HepG2 (cell line): ENCODE data around the gene CNNM2. TPM values are rescaled to one million over a fixed set of nuclear protein-coding genes. Genes with fewer than 3 reads are reported as not detected.
A peak's percentile ranks its signal among the peaks of the same experiment; 100 is the strongest.

Experiments used
- ARNTL ChIP-seq: sonication (generic); formaldehyde crosslinking; IDR thresholded peaks from 2 replicates; pipeline ENCODE4 v1.4.0; 2020; ENCODE audit warnings: mild to moderate bottlenecking, missing genetic modification reagents
- BCLAF1 ChIP-seq: fragments of 450-650 bp; IDR thresholded peaks from 2 replicates; pipeline ENCODE4 v1.6.1; 2017; ENCODE audit warnings: mild to moderate bottlenecking
- FIP1L1 ChIP-seq: fragments of 200-400 bp; formaldehyde crosslinking; IDR thresholded peaks from 2 replicates; pipeline ENCODE4 v1.6.1; 2018; ENCODE audit warnings: low read depth, mild to moderate bottlenecking, low read length, moderate library complexity, borderline replicate concordance; ENCODE audit not compliant: insufficient read depth
- GABPB1 ChIP-seq: IDR thresholded peaks from 2 replicates; pipeline ENCODE4 v1.6.1; 2016; ENCODE audit warnings: mild to moderate bottlenecking, missing genetic modification reagents, moderate library complexity, missing compliant biosample characterization
- HNF4G ChIP-seq, 2 experiments: sonication (generic) in 1 of 2; formaldehyde crosslinking in 1 of 2; IDR thresholded peaks; 2 replicates each; pipeline versions ENCODE4 v1.4.0 to v1.6.1; 2011 to 2020; ENCODE audit warnings: borderline replicate concordance in 2 of 2, low read depth in 2 of 2, mild to moderate bottlenecking in 2 of 2, low read length in 1 of 2, missing genetic modification reagents in 1 of 2, moderate library complexity in 1 of 2
- KDM2A ChIP-seq: sonication (generic); formaldehyde crosslinking; IDR thresholded peaks from 2 replicates; pipeline ENCODE4 v1.4.0; 2020; ENCODE audit warnings: low read depth, missing genetic modification reagents, borderline replicate concordance
- MTF2 ChIP-seq: sonication (generic); formaldehyde crosslinking; IDR thresholded peaks from 2 replicates; pipeline ENCODE4 v1.5.0; 2020; ENCODE audit warnings: missing genetic modification reagents, borderline replicate concordance
- NFYB ChIP-seq: sonication (generic); formaldehyde crosslinking; IDR thresholded peaks from 2 replicates; pipeline ENCODE4 v1.4.0; 2020; ENCODE audit warnings: missing genetic modification reagents
- TCF7L2 ChIP-seq: IDR thresholded peaks from 2 replicates; pipeline ENCODE4 v1.6.1; 2011; ENCODE audit warnings: mild to moderate bottlenecking, low read depth, low read length, moderate library complexity
- TGIF2 ChIP-seq: IDR thresholded peaks from 2 replicates; pipeline ENCODE4 v1.6.1; 2016; ENCODE audit warnings: control low read depth, missing compliant biosample characterization
- ZBTB2 ChIP-seq: sonication (generic); formaldehyde crosslinking; IDR thresholded peaks from 2 replicates; pipeline ENCODE4 v1.8.0; 2022; ENCODE audit warnings: low read depth, missing genetic modification reagents
- ZBTB38 ChIP-seq: sonication (generic); formaldehyde crosslinking; IDR thresholded peaks from 2 replicates; pipeline ENCODE4 v1.5.1; 2020; ENCODE audit warnings: mild to moderate bottlenecking, missing genetic modification reagents
- ZFP36L2 ChIP-seq: sonication (generic); formaldehyde crosslinking; IDR thresholded peaks from 2 replicates; pipeline ENCODE4 v1.4.0; 2020; ENCODE audit warnings: missing genetic modification reagents
- ZKSCAN5 ChIP-seq: sonication (generic); formaldehyde crosslinking; IDR thresholded peaks from 2 replicates; pipeline ENCODE4 v1.5.1; 2020; ENCODE audit warnings: mild to moderate bottlenecking, missing genetic modification reagents
- ZNF260 ChIP-seq: sonication (generic); formaldehyde crosslinking; IDR thresholded peaks from 2 replicates; pipeline ENCODE4 v1.4.0; 2020; ENCODE audit warnings: missing genetic modification reagents, low read depth, mild to moderate bottlenecking, borderline replicate concordance
- ZNF616 ChIP-seq: sonication (generic); formaldehyde crosslinking; IDR thresholded peaks from 2 replicates; pipeline ENCODE4 v1.5.0; 2020; ENCODE audit warnings: low read depth, mild to moderate bottlenecking, missing genetic modification reagents
- ZNF709 ChIP-seq: sonication (generic); formaldehyde crosslinking; IDR thresholded peaks from 2 replicates; pipeline ENCODE4 v1.5.0; 2020; ENCODE audit warnings: mild to moderate bottlenecking, missing genetic modification reagents
- ZNF75D ChIP-seq: sonication (generic); formaldehyde crosslinking; IDR thresholded peaks from 2 replicates; pipeline ENCODE4 v1.8.1; 2023; ENCODE audit warnings: missing genetic modification reagents, mild to moderate bottlenecking, borderline replicate concordance
- ZNF766 ChIP-seq: sonication (generic); formaldehyde crosslinking; IDR thresholded peaks from 2 replicates; pipeline ENCODE4 v1.5.0; 2020; ENCODE audit warnings: missing genetic modification reagents, borderline replicate concordance
- polyA plus RNA-seq, 8 experiments: library from polyadenylated mRNA; depleted of rRNA in 3 of 8; stranded (reverse) in 7 of 8; unstranded in 1 of 8; fragments of >200 nt; fragmentation: Illumina TruSeq in 4 of 8; extraction: Trizol in 4 of 8; gene quantifications; 2 replicates each; pipeline versions ENCODE4 v1.2.1 to v1.2.3, GENCODE V29; 2011 to 2016; ENCODE audit warnings: low read depth in 4 of 8, missing spikeins in 1 of 8, mixed read lengths in 1 of 8; ENCODE audit not compliant: insufficient read depth in 1 of 8
- total RNA-seq, 5 experiments: library from RNA; depleted of rRNA; stranded (reverse); fragments of >200 nt; fragmentation: Illumina TruSeq; extraction: Trizol; gene quantifications; 2 replicates each; pipeline ENCODE4 v1.2.3, GENCODE V29; 2016; ENCODE audit warnings: low read depth in 1 of 5
- TF ChIP-seq, protein P1 (sequence below): fragments of 450-650 bp; IDR thresholded peaks from 2 replicates; pipeline ENCODE4 v1.6.1; 2017
- TF ChIP-seq, protein P2 (sequence below): sonication (generic); formaldehyde crosslinking; IDR thresholded peaks from 2 replicates; pipeline ENCODE4 v1.5.0; 2020; ENCODE audit warnings: missing genetic modification reagents
- TF ChIP-seq, protein P3 (sequence below): sonication (generic); formaldehyde crosslinking; conservative IDR thresholded peaks from 2 replicates; pipeline ENCODE4 v1.4.0; 2020; ENCODE audit warnings: missing genetic modification reagents

Gene CNNM2
- total and polyA plus RNA-seq, 2 of the 13 experiments (the other 11 are each of a cell fraction or from before 2014, with no cell fraction given): 7.1 to 9.0 TPM

- TF ChIP-seq ZBTB38 (CRISPR knock-in tag) (peak; percentile 81), HNF4G (IDR thresholded peaks at IDR 0.05; ENCODE audit: borderline replicate concordance, low read depth, low read length) (peak; percentile 47; the same call in 1 of the 2 replicates), HNF4G (CRISPR knock-in tag; IDR thresholded peaks at IDR 0.05; ENCODE audit: borderline replicate concordance, low read depth) (peak; percentile 27; the same call in 1 of the 2 replicates), TCF7L2 (no peak), TGIF2 (CRISPR knock-in tag) (no peak), ZNF766 (no peak), NFYB (CRISPR knock-in tag) (0 out of 2 replicates have a peak, but pooled peaks have one; percentile 24), ARNTL (CRISPR knock-in tag) (no peak), ZKSCAN5 (CRISPR knock-in tag) (no peak), BCLAF1 (no peak), MTF2 (CRISPR knock-in tag) (no peak), KDM2A (peak; percentile 65; the same call in 1 of the 2 replicates), FIP1L1 (no peak), ZNF75D (CRISPR knock-in tag) (no peak), ZNF616 (CRISPR knock-in tag) (no peak), ZFP36L2 (CRISPR knock-in tag) (no peak), ZNF260 (CRISPR knock-in tag) (no peak), ZBTB2 (CRISPR knock-in tag) (no peak), GABPB1 (no peak), ZNF709 (CRISPR knock-in tag) (no peak)
- TF ChIP-seq, protein P1, sequence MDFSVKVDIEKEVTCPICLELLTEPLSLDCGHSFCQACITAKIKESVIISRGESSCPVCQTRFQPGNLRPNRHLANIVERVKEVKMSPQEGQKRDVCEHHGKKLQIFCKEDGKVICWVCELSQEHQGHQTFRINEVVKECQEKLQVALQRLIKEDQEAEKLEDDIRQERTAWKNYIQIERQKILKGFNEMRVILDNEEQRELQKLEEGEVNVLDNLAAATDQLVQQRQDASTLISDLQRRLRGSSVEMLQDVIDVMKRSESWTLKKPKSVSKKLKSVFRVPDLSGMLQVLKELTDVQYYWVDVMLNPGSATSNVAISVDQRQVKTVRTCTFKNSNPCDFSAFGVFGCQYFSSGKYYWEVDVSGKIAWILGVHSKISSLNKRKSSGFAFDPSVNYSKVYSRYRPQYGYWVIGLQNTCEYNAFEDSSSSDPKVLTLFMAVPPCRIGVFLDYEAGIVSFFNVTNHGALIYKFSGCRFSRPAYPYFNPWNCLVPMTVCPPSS: no peak
- TF ChIP-seq, protein P2, sequence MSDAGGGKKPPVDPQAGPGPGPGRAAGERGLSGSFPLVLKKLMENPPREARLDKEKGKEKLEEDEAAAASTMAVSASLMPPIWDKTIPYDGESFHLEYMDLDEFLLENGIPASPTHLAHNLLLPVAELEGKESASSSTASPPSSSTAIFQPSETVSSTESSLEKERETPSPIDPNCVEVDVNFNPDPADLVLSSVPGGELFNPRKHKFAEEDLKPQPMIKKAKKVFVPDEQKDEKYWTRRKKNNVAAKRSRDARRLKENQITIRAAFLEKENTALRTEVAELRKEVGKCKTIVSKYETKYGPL (CRISPR knock-in tag): no peak
- TF ChIP-seq, protein P3, sequence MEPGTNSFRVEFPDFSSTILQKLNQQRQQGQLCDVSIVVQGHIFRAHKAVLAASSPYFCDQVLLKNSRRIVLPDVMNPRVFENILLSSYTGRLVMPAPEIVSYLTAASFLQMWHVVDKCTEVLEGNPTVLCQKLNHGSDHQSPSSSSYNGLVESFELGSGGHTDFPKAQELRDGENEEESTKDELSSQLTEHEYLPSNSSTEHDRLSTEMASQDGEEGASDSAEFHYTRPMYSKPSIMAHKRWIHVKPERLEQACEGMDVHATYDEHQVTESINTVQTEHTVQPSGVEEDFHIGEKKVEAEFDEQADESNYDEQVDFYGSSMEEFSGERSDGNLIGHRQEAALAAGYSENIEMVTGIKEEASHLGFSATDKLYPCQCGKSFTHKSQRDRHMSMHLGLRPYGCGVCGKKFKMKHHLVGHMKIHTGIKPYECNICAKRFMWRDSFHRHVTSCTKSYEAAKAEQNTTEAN: no peak
Observed at GRCh38 chr10:103083266-103083976, 165.3 kb downstream of the CNNM2 start (continued).
